ENCODE data around the gene PLEKHM1. TPM values are rescaled to one million over a fixed set of nuclear protein-coding genes. Genes with fewer than 3 reads are reported as not detected.

The PLEKHM1 gene
- polyA plus RNA-seq, 3 donors = 12.8 to 41.5 (median 15.0) TPM

DNA sequence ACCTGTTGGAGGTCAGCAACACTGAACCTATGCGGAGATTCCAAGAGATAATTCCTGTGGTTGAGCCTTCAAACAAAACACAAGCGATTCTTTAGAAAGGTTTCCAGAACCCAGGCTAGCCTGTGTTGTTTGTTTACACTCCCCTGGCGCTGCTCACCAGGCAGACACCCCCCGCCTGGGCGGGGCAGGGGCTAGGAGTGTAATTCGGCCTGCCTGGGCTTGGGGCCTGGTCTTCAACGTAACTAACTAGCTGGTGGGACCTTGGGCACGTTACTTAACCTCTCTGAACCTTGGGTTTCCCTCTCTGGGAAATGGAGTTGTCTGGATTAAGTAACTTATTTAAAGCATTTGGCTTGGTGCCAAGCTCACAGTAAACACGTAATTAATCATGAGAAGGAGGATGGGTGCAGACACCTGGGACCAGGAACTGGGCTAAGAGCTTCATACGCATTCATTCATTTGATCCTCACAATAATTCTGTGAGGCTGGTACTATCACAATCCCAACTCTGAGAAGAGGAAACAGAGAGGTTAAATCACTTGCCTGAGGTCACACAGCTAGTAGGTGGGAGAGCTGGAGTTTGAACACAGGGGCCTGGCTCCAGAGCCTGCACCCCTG lies 50.3 kb downstream of the PLEKHM1 start:
- Histone ChIP-seq H2AFZ (ENCODE audit: insufficient read depth, low read depth, low read length, poor library complexity, severe bottlenecking) (no peak overlapping the region), H3K4me2 (replicated peaks; ENCODE audit: extremely low read depth, low read length, poor library complexity, severe bottlenecking) (no peak overlapping the region), H3K4me1 (ENCODE audit: control insufficient read depth in 1 of 2, insufficient read depth in 2 of 2, low read length in 2 of 2) (no peaks in the 10 kb centered on the region), H3K27ac (ENCODE audit: low read depth in 1 of 2, low read length in 2 of 2) (no peak overlapping the region), H3K79me2 (ENCODE audit: insufficient read depth, low read length) (no peaks in the 10 kb centered on the region), H3K4me3 (replicated peaks in 1 of 3; ENCODE audit: low read depth in 2 of 3, low read length in 3 of 3) (no peak overlapping the region), H3K9me3 (replicated peaks in 1 of 2; ENCODE audit: control insufficient read depth in 1 of 2, insufficient read depth in 1 of 2, low read length in 2 of 2) (no peaks in the 10 kb centered on the region), H4K20me1 (ENCODE audit: insufficient read depth, low read length) (peaks cover 35% of the 10 kb centered on the region), H3K36me3 (replicated peaks in 1 of 2; ENCODE audit: control insufficient read depth in 1 of 2, insufficient read depth in 2 of 2, low read length in 2 of 2) (peaks cover 79 to 81% of the 10 kb centered on the region in 2 donors), H3K9ac (ENCODE audit: insufficient read depth, low read length, poor library complexity, severe bottlenecking) (no peak overlapping the region), H3K27me3 (ENCODE audit: control insufficient read depth in 2 of 2, insufficient read depth in 2 of 2, low read length in 2 of 2) (no peaks in the 10 kb centered on the region)
- H3K27me3 Mint-ChIP-seq (ENCODE audit: low read depth in 3 of 3) = peaks cover 0 to 2% (median 1%) of the 10 kb centered on the region in 3 donors
- TF ChIP-seq, protein P1, sequence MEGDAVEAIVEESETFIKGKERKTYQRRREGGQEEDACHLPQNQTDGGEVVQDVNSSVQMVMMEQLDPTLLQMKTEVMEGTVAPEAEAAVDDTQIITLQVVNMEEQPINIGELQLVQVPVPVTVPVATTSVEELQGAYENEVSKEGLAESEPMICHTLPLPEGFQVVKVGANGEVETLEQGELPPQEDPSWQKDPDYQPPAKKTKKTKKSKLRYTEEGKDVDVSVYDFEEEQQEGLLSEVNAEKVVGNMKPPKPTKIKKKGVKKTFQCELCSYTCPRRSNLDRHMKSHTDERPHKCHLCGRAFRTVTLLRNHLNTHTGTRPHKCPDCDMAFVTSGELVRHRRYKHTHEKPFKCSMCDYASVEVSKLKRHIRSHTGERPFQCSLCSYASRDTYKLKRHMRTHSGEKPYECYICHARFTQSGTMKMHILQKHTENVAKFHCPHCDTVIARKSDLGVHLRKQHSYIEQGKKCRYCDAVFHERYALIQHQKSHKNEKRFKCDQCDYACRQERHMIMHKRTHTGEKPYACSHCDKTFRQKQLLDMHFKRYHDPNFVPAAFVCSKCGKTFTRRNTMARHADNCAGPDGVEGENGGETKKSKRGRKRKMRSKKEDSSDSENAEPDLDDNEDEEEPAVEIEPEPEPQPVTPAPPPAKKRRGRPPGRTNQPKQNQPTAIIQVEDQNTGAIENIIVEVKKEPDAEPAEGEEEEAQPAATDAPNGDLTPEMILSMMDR (IDR thresholded peaks at IDR 0.05) = no peak
- intact Hi-C loops (cut with micrococcal nuclease) = no loop called here
- peaks cover 8% of the 10 kb centered on the region for H3K4me1 Mint-ChIP-seq
- H3K4me3 Mint-ChIP-seq = no peak overlapping the region
- WGBS (ENCODE audit: insufficient coverage) = 83% methylated on average over 7 of the region's 10 CpGs
- H3K9me3 Mint-ChIP-seq = no peaks in the 10 kb centered on the region
- no peak overlapping the region for H3K27ac Mint-ChIP-seq
- H3K36me3 Mint-ChIP-seq = peaks cover 64 to 82% of the 10 kb centered on the region in 2 donors
- DNase-seq = no peak

DNA sequence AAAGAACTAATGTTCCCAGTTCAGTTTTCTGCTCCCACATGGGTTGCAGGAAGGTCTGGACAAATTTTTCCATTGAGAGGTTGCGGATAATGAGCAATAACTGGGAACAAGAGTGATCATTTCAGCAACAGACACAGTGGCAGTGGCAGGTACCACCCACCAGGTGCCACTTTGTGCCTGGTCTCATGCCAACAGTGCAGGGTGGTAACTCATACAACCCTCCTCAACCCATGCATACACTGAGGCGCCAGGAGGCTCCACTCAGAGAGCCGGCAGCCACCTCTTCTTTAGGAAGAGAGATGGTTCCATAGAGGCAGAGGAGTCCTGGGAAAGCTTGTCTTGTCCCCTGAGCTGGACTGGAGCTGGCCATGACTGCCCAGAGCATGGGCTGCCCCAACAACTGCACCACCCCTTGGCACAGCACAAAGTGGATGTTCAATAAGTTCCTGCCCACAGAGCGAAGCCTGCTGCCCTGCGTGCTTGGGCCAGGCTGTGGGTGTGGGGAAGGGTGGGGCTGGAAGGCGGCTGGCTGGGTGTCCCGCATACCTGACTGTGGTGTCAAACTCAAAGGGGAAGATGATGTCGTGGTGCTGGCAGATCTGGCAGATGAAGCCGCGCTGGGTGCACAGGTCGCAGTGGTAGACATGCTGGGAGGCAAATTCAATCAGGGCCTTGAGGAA lies 51.5 kb downstream of the PLEKHM1 start:
- Histone ChIP-seq H3K27ac (ENCODE audit: low read depth in 1 of 2, low read length in 2 of 2) (no peak overlapping the region), H3K9me3 (replicated peaks in 1 of 2; ENCODE audit: control insufficient read depth in 1 of 2, insufficient read depth in 1 of 2, low read length in 2 of 2) (no peaks in the 10 kb centered on the region), H3K36me3 (replicated peaks in 1 of 2; ENCODE audit: control insufficient read depth in 1 of 2, insufficient read depth in 2 of 2, low read length in 2 of 2) (peaks cover 69 to 76% of the 10 kb centered on the region in 2 donors), H3K4me3 (replicated peaks in 1 of 3; ENCODE audit: low read depth in 2 of 3, low read length in 3 of 3) (no peak overlapping the region), H3K4me1 (ENCODE audit: control insufficient read depth in 1 of 2, insufficient read depth in 2 of 2, low read length in 2 of 2) (peaks cover 1 to 2% of the 10 kb centered on the region in 2 donors), H2AFZ (ENCODE audit: insufficient read depth, low read depth, low read length, poor library complexity, severe bottlenecking) (no peak overlapping the region), H3K4me2 (replicated peaks; ENCODE audit: extremely low read depth, low read length, poor library complexity, severe bottlenecking) (no peak overlapping the region), H3K9ac (ENCODE audit: insufficient read depth, low read length, poor library complexity, severe bottlenecking) (no peak overlapping the region), H3K79me2 (ENCODE audit: insufficient read depth, low read length) (no peaks in the 10 kb centered on the region), H3K27me3 (ENCODE audit: control insufficient read depth in 2 of 2, insufficient read depth in 2 of 2, low read length in 2 of 2) (no peaks in the 10 kb centered on the region), H4K20me1 (ENCODE audit: insufficient read depth, low read length) (peaks cover 42% of the 10 kb centered on the region)
- Mint-ChIP-seq H3K9me3 (no peaks in the 10 kb centered on the region), H3K4me1 (peaks cover 15% of the 10 kb centered on the region), H3K36me3 (peaks cover 58 to 80% of the 10 kb centered on the region in 2 donors), H3K4me3 (no peak overlapping the region), H3K27me3 (ENCODE audit: low read depth in 3 of 3) (peaks cover 0 to 2% (median 1%) of the 10 kb centered on the region in 3 donors), H3K27ac (no peak overlapping the region)
- TF ChIP-seq, protein P1 (IDR thresholded peaks at IDR 0.05) = no peak
- DNase-seq = no peak
- intact Hi-C loops (cut with micrococcal nuclease) = no loop called here
- WGBS (ENCODE audit: insufficient coverage) = 97% methylated on average over 8 of the region's 11 CpGs

Data from CD14-positive monocyte (primary cell).